Omental fat pad (tissue), 4 donors: ENCODE results near the gene HAUS1. TPM values are rescaled to one million over a fixed set of nuclear protein-coding genes. Genes with fewer than 3 reads are reported as not detected.
A peak's percentile ranks its signal among the peaks of the same experiment; 100 is the strongest.
"Not testable (repeated sequence)": the region's sequence is repeated elsewhere in the genome, so short reads cannot be mapped to it uniquely, and the experiment has no call there.

ENCODE experiments used
- ATAC-seq: fragments of 150-250 bp; one replicate; pipeline ENCODE4 v1.9.1; 2016; ENCODE audit warnings: mild to moderate bottlenecking, moderate library complexity; ENCODE audit not compliant: low FRiP score
- DNase-seq: peaks from one replicate; pipeline ENCODE4 v3.0.0-alpha.2; 2019; ENCODE audit warnings: low spot score
- CTCF ChIP-seq, 3 donors: fragments of 450-650 bp; IDR thresholded peaks; one replicate each; pipeline ENCODE4 v1.5.1; 2016 to 2017; ENCODE audit warnings: antibody characterized with exemption in 3 of 3, mild to moderate bottlenecking in 3 of 3, moderate library complexity in 2 of 3
- total RNA-seq, 4 donors: library from RNA; depleted of rRNA; stranded (reverse); fragments of >200 nt; gene quantifications; one replicate each; pipeline ENCODE4 v1.1.0, GENCODE V29; 2016

The HAUS1 gene
- total RNA-seq, 4 donors from 2014 or later: 23.4 to 28.5 (median 27.3) TPM

- no peak for ATAC-seq
- DNase-seq: no peak
- TF ChIP-seq CTCF (IDR thresholded peaks at IDR 0.05): no peak
These were observed 19.8 kb upstream of the HAUS1 start for GRCh38 chr18:46084431-46084830.

GRCh38 chr18:46088501-46088900 is 15.7 kb upstream of the HAUS1 start:
- DNase-seq, ATAC-seq: not testable (repeated sequence)

GRCh38 chr18:46095532-46095931 is 8.7 kb upstream of the HAUS1 start:
- DNase-seq: no peak
- no peak for ATAC-seq
- TF ChIP-seq CTCF (IDR thresholded peaks at IDR 0.05): no peak

GRCh38 chr18:46096651-46097300 is 7.4 kb upstream of the HAUS1 start:
- no peak for TF ChIP-seq CTCF (IDR thresholded peaks at IDR 0.05)
- ATAC-seq (no peak), DNase-seq (no peak)

GRCh38 chr18:46097431-46097800 is 6.8 kb upstream of the HAUS1 start:
- peak; percentile 11 for ATAC-seq
- no peak for TF ChIP-seq CTCF (IDR thresholded peaks at IDR 0.05)

GRCh38 chr18:46097801-46098615 is 6.2 kb upstream of the HAUS1 start, which contains the start of gene ATP5F1A:
Gene ATP5F1A (minus strand): TSS chr18:46098296. CDS start chr18:46098231, 65 bp downstream.
- ATAC-seq (peak; percentile 97), DNase-seq (peak; percentile 82)
- TF ChIP-seq CTCF (IDR thresholded peaks at IDR 0.05): no peak

More at GRCh38 chr18:46097431-46097800, 6.8 kb upstream of the HAUS1 start:
- no peak for DNase-seq

GRCh38 chr18:46098616-46098933 is 5.6 kb upstream of the HAUS1 start:
- DNase-seq (no peak), ATAC-seq (no peak)
- TF ChIP-seq CTCF (IDR thresholded peaks at IDR 0.05): no peak
